CD14-positive monocyte (primary cell): ENCODE data around the gene HMX1. TPM values are rescaled to one million over a fixed set of nuclear protein-coding genes. Genes with fewer than 3 reads are reported as not detected.

Experiments
- DNase-seq, 3 donors: peaks; one replicate each; pipeline ENCODE4 v3.0.0-alpha.2; 2011 to 2022
- H2AFZ ChIP-seq: 2 replicates; pipeline ENCODE4 v1.6.0; 2012; ENCODE audit warnings: mild to moderate bottlenecking, low read depth, low read length, inconsistent platforms; ENCODE audit not compliant: insufficient read depth, poor library complexity, severe bottlenecking
- H3K27ac ChIP-seq, 2 donors: 1 replicate in 1 of 2; 2 replicates in 1 of 2; pipeline ENCODE4 v1.5.1; 2012 to 2013; ENCODE audit warnings: low read length in 2 of 2, control low read depth in 1 of 2, inconsistent platforms in 1 of 2, low read depth in 1 of 2, mild to moderate bottlenecking in 1 of 2
- H3K27me3 ChIP-seq, 2 donors: one replicate each; pipeline versions ENCODE4 v1.6.0 to v1.6.1; 2011 to 2013; ENCODE audit warnings: low read length in 2 of 2; ENCODE audit not compliant: control insufficient read depth in 2 of 2, insufficient read depth in 2 of 2
- H3K36me3 ChIP-seq, 2 donors: replicated peaks in 1 of 2; 1 replicate in 1 of 2; 2 replicates in 1 of 2; pipeline versions ENCODE4 v1.5.1 to v1.6.1; 2012 to 2013; ENCODE audit warnings: low read length in 2 of 2, control low read depth in 1 of 2, inconsistent platforms in 1 of 2, mild to moderate bottlenecking in 1 of 2; ENCODE audit not compliant: insufficient read depth in 2 of 2, control insufficient read depth in 1 of 2
- H3K4me1 ChIP-seq, 2 donors: 1 replicate in 1 of 2; 2 replicates in 1 of 2; pipeline versions ENCODE4 v1.5.1 to v1.6.1; 2012 to 2013; ENCODE audit warnings: low read length in 2 of 2, control low read depth in 1 of 2, inconsistent platforms in 1 of 2, mild to moderate bottlenecking in 1 of 2, moderate library complexity in 1 of 2; ENCODE audit not compliant: insufficient read depth in 2 of 2, control insufficient read depth in 1 of 2
- H3K4me2 ChIP-seq: replicated peaks from 2 replicates; pipeline ENCODE3; 2012; ENCODE audit warnings: low read length, moderate library complexity, mild to moderate bottlenecking; ENCODE audit not compliant: poor library complexity, severe bottlenecking; ENCODE audit errors: extremely low read depth
- H3K4me3 ChIP-seq, 3 experiments: fragments of 200-600 bp in 1 of 3; sonication (generic) in 1 of 3; replicated peaks in 1 of 3; 1 replicate in 2 of 3; 2 replicates in 1 of 3; pipeline ENCODE4 v1.5.1; 2011 to 2013; ENCODE audit warnings: low read length in 3 of 3, mild to moderate bottlenecking in 3 of 3, control low read depth in 2 of 3, low read depth in 2 of 3, inconsistent platforms in 1 of 3, moderate library complexity in 1 of 3
- H3K79me2 ChIP-seq: 2 replicates; pipeline ENCODE4 v1.6.0; 2012; ENCODE audit warnings: mild to moderate bottlenecking, control low read depth, inconsistent platforms, low read length, moderate library complexity; ENCODE audit not compliant: insufficient read depth
- H3K9ac ChIP-seq: 2 replicates; pipeline ENCODE4 v1.6.0; 2017; ENCODE audit warnings: low read length, mild to moderate bottlenecking; ENCODE audit not compliant: insufficient read depth, poor library complexity, severe bottlenecking
- H3K9me3 ChIP-seq, 2 donors: replicated peaks in 1 of 2; 1 replicate in 1 of 2; 2 replicates in 1 of 2; pipeline versions ENCODE4 v1.5.1 to v1.6.1; 2012 to 2013; ENCODE audit warnings: low read length in 2 of 2, control low read depth in 1 of 2; ENCODE audit not compliant: control insufficient read depth in 1 of 2, insufficient read depth in 1 of 2
- H4K20me1 ChIP-seq: 2 replicates; pipeline ENCODE4 v1.6.0; 2012; ENCODE audit warnings: mild to moderate bottlenecking, low read length, control low read depth, moderate library complexity; ENCODE audit not compliant: insufficient read depth
- H3K27ac Mint-ChIP-seq, 7 donors: one replicate each; pipeline ENCODE4 v1.8.0; 2020; ENCODE audit warnings: mild to moderate bottlenecking in 7 of 7, mixed read lengths in 7 of 7, moderate library complexity in 6 of 7, inconsistent platforms in 2 of 7
- H3K27me3 Mint-ChIP-seq, 3 donors: one replicate each; pipeline ENCODE4 v1.8.0; 2021 to 2022; ENCODE audit warnings: low read depth in 3 of 3, mild to moderate bottlenecking in 3 of 3, mixed read lengths in 3 of 3, moderate library complexity in 3 of 3, inconsistent platforms in 1 of 3
- H3K36me3 Mint-ChIP-seq, 2 donors: one replicate each; pipeline ENCODE4 v1.8.0; 2020; ENCODE audit warnings: mixed read lengths in 2 of 2, inconsistent platforms in 1 of 2, mild to moderate bottlenecking in 1 of 2
- H3K4me1 Mint-ChIP-seq: one replicate; pipeline ENCODE4 v1.8.0; 2020; ENCODE audit warnings: mild to moderate bottlenecking, mixed read lengths
- H3K4me3 Mint-ChIP-seq, 2 donors: one replicate each; pipeline ENCODE4 v1.8.0; 2020; ENCODE audit warnings: mild to moderate bottlenecking in 2 of 2, mixed read lengths in 2 of 2, moderate library complexity in 1 of 2
- H3K9me3 Mint-ChIP-seq, 7 donors: one replicate each; pipeline ENCODE4 v1.8.0; 2020 to 2022; ENCODE audit warnings: mixed read lengths in 7 of 7, mild to moderate bottlenecking in 6 of 7, moderate library complexity in 6 of 7, inconsistent platforms in 2 of 7
- WGBS: methylation state at CpG from one replicate; pipeline ENCODE4 v1.1.5; 2013; ENCODE audit warnings: missing lambda C conversion rate; ENCODE audit not compliant: insufficient coverage; 5-methylcytosine and 5-hydroxymethylcytosine counted together
- intact Hi-C, 2 donors: fragments of 100-400 bp; cut with micrococcal nuclease; formaldehyde crosslinking; loops; one replicate each; pipeline versions ENCODE4 v1.15.0 to v1.15.1; 2023
- polyA plus RNA-seq, 3 donors: library from polyadenylated mRNA; depleted of rRNA in 1 of 3; unstranded in 2 of 3; stranded (reverse) in 1 of 3; fragments of 300-500 nt in 2 of 3; fragments of >200 nt in 1 of 3; fragmentation: Illumina TruSeq in 2 of 3; gene quantifications; 1 replicate in 2 of 3; 2 replicates in 1 of 3; pipeline ENCODE4 v1.2.3, GENCODE V29; 2012 to 2021
- TF ChIP-seq, protein P1 (sequence below): fragments of 200-600 bp; IDR thresholded peaks from one replicate; pipeline ENCODE4 v1.8.0; 2022; ENCODE audit warnings: antibody characterized with exemption, mild to moderate bottlenecking

Gene HMX1
- polyA plus RNA-seq, 3 donors: not detected

DNA sequence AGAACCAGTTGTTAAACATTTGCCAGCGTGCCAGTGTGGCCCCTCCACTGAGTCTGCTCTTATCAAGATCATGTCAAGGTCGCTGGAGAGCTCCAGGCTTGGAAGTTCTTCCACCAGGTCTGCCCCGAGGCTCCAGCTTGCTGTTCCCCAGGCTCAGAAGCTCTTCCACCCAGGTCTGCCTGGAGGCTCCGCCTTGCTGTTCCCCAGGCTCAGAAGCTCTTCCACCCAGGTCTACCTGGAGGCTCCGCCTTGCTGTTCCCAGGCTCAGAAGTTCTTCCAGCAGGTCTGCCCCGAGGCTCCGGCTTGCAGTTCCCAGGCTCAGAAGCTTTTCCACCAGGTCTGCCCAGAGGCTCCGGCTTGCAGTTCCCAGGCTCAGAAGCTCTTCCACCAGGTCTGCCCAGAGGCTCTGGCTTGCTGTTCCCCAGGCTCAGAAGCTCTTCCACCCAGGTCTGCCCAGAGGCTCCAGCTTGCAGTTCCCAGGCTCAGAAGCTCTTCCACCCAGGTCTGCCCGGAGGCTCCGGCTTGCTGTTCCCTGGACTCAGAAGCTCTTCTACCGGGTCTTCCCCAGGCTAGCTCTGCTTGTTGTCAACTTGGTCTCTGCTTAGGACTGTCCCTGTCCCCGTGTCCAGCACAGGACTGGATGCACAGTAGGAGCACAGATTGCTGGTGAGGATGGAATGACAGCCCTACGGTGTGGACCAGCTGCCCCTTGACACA lies 54.4 kb downstream of the HMX1 start:
- Mint-ChIP-seq H3K4me3 (no peak overlapping the region), H3K9me3 (no peaks in the 10 kb centered on the region), H3K36me3 (no peaks in the 10 kb centered on the region), H3K27ac (no peak overlapping the region), H3K27me3 (peaks cover 7 to 10% (median 10%) of the 10 kb centered on the region in 3 donors), H3K4me1 (no peaks in the 10 kb centered on the region)
- TF ChIP-seq, protein P1, sequence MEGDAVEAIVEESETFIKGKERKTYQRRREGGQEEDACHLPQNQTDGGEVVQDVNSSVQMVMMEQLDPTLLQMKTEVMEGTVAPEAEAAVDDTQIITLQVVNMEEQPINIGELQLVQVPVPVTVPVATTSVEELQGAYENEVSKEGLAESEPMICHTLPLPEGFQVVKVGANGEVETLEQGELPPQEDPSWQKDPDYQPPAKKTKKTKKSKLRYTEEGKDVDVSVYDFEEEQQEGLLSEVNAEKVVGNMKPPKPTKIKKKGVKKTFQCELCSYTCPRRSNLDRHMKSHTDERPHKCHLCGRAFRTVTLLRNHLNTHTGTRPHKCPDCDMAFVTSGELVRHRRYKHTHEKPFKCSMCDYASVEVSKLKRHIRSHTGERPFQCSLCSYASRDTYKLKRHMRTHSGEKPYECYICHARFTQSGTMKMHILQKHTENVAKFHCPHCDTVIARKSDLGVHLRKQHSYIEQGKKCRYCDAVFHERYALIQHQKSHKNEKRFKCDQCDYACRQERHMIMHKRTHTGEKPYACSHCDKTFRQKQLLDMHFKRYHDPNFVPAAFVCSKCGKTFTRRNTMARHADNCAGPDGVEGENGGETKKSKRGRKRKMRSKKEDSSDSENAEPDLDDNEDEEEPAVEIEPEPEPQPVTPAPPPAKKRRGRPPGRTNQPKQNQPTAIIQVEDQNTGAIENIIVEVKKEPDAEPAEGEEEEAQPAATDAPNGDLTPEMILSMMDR: no peak
- Histone ChIP-seq H3K36me3 (no peaks in the 10 kb centered on the region), H3K79me2 (no peaks in the 10 kb centered on the region), H4K20me1 (no peaks in the 10 kb centered on the region), H2AFZ (no peak overlapping the region), H3K4me1 (no peaks in the 10 kb centered on the region), H3K9me3 (no peaks in the 10 kb centered on the region), H3K27me3 (no peaks in the 10 kb centered on the region), H3K4me3 (no peak overlapping the region), H3K4me2 (no peak overlapping the region), H3K27ac (no peak overlapping the region), H3K9ac (no peak overlapping the region)
- WGBS: 86% methylated on average over 13 of the region's 13 CpGs
- intact Hi-C loops: no loop called here
- DNase-seq: no peak
